Measurements from ENCODE around the gene NR2F2.

DNA sequence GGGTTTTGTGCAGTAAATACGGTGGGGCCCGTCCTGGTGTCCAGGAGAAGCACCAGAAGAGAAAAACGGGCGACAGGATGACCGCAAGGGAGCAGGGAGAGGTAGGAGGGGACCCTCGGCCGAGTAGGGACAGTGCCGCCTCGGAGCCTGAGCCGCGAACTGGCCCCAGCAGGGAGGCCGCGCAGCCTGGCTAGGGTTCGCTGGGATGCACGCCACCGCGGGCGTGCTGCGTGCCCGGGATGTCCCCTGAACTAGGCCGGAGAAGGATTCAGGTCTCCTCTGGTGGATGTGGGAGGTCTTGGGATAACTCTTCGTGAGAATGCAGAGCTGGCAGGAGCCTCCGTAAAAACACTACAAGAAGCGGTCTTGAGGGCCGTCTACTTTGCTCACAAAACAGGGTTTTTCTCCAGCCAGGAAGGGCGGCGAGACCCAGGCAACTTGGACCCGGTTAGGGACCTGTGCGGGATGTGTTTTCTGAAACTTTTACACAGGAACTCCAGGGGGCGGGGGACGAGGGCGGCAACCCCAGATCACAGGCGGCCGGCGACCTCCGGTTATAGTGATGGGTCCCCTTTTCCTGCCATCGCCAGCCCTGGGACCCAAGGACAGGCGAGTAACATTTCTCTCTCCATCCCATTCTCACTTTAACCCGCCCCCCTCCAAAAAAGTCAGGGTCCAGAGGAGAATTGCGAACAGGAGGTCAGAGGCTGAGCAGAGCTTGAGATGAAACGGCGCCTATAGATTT is 35.5 kb downstream of the NR2F2 start:
- TF ChIP-seq CTCF (IDR thresholded peaks at IDR 0.05; ENCODE audit: low read depth, low read length, poor library complexity, severe bottlenecking), result no peak
- TF ChIP-seq EZH2phosphoT487 (IDR thresholded peaks at IDR 0.05; ENCODE audit: borderline replicate concordance, low read length), result no peak
